ENCODE data around the gene GBGT1.

The GBGT1 gene

DNA sequence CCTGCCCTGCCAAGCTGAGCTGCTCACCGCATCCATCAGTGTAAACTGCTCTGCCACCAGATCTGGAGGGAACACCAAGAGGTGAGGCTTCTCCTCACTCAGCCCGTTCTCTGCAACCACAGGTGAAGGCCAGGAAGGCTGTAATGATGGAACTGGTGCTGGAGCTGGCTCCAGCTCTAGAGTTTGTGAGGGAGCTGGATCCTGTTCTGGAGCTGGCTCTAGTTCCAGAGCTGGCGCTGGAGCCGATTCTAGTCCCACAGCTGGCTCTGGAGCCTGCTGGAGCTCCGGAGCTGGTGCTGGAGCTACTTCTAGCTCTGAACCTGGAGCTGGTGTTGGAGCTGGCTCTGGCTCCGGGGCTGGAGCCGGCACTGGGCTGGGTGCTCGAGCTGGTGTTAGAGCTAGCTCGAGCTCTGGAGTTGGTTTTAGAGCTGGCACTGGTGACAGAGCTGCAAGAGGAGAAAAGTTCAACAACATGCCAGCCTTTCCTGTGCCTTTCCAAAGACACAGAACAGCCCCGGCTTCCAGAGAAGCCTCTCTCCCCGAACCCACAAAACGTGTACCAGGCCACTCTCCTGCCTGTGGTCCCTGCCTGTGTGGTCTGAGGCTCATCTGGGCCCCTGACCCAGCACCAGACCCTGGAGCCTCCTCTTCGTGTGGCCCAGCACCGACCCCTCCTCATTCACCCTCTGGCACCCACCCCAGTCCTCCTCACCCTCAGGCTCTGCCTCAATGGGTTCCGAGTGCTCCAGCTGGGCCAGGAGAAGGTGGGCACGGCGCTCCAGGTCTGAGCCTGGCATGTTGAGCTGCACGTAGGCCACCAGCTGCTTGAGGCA lies 55.5 kb downstream of the GBGT1 start:
- ATAC-seq (ENCODE audit: insufficient read depth, low read depth) (no peak), DNase-seq (no peak)
- Histone ChIP-seq H2AFZ (ENCODE audit: low read depth, low read length) (no peak overlapping the region), H3K27me3 (ENCODE audit: insufficient read depth, low read length, poor library complexity) (no peaks in the 10 kb centered on the region), H4K20me1 (ENCODE audit: insufficient read depth, low read length) (peaks cover 21% of the 10 kb centered on the region), H3K27ac (ENCODE audit: low read length) (no peak overlapping the region), H3K9ac (ENCODE audit: low read depth, low read length) (no peak overlapping the region), H3K9me3 (ENCODE audit: insufficient read depth, low read length, severe bottlenecking) (no peaks in the 10 kb centered on the region), H3K4me2 (ENCODE audit: insufficient read depth, low read length) (no peak overlapping the region), H3K4me1 (ENCODE audit: insufficient read depth, low read length) (no peaks in the 10 kb centered on the region), H3K36me3 (ENCODE audit: insufficient read depth, low read length) (peaks cover 78% of the 10 kb centered on the region), H3K79me2 (ENCODE audit: insufficient read depth, low read length) (peaks cover 4% of the 10 kb centered on the region; the same call in 1 of the 2 replicates), H3K4me3 (ENCODE audit: low read depth in 1 of 2, low read length in 2 of 2) (no peak overlapping the region)
- no peak for TF ChIP-seq EZH2 (IDR thresholded peaks at IDR 0.05; ENCODE audit: borderline replicate concordance, low read depth, low read length, severe bottlenecking)
- TF ChIP-seq, protein P1, sequence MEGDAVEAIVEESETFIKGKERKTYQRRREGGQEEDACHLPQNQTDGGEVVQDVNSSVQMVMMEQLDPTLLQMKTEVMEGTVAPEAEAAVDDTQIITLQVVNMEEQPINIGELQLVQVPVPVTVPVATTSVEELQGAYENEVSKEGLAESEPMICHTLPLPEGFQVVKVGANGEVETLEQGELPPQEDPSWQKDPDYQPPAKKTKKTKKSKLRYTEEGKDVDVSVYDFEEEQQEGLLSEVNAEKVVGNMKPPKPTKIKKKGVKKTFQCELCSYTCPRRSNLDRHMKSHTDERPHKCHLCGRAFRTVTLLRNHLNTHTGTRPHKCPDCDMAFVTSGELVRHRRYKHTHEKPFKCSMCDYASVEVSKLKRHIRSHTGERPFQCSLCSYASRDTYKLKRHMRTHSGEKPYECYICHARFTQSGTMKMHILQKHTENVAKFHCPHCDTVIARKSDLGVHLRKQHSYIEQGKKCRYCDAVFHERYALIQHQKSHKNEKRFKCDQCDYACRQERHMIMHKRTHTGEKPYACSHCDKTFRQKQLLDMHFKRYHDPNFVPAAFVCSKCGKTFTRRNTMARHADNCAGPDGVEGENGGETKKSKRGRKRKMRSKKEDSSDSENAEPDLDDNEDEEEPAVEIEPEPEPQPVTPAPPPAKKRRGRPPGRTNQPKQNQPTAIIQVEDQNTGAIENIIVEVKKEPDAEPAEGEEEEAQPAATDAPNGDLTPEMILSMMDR (IDR thresholded peaks at IDR 0.05; ENCODE audit: borderline replicate concordance, extremely low read depth, low read length, poor library complexity, severe bottlenecking), result no peak

DNA sequence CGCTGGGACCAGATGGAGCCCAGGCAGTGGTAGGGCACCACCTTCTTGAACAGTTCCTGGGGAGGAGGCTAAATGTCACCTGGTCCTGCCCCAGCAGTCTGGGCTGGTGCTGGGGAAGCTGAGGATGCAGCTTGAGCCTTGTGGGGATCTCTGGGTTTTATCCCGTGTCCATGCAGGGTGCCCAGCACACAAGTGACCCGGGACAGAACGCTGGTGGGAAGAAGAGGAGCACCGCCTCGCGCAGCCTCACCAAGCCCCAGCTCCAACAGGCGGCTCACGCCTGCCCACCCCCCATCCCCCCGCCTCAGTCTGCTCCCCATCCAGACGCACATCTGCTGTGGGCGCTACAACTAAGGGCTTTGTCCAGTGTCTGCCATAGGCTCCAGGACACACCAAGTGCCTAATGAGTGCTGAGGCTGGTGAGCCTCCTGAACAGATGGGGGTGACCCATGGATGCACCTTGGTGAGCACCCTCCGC lies 56.4 kb downstream of the GBGT1 start:
- Histone ChIP-seq H2AFZ (ENCODE audit: low read depth, low read length) (no peak overlapping the region), H3K9me3 (ENCODE audit: insufficient read depth, low read length, severe bottlenecking) (no peaks in the 10 kb centered on the region), H3K79me2 (ENCODE audit: insufficient read depth, low read length) (no peaks in the 10 kb centered on the region), H3K4me3 (ENCODE audit: low read depth in 1 of 2, low read length in 2 of 2) (no peak overlapping the region), H3K27ac (ENCODE audit: low read length) (no peak overlapping the region), H3K36me3 (ENCODE audit: insufficient read depth, low read length) (peaks cover 82% of the 10 kb centered on the region), H3K27me3 (ENCODE audit: insufficient read depth, low read length, poor library complexity) (no peaks in the 10 kb centered on the region), H3K9ac (ENCODE audit: low read depth, low read length) (no peak overlapping the region), H3K4me2 (ENCODE audit: insufficient read depth, low read length) (no peak overlapping the region), H3K4me1 (ENCODE audit: insufficient read depth, low read length) (no peaks in the 10 kb centered on the region), H4K20me1 (ENCODE audit: insufficient read depth, low read length) (peaks cover 16% of the 10 kb centered on the region)
- TF ChIP-seq, protein P1 (IDR thresholded peaks at IDR 0.05; ENCODE audit: borderline replicate concordance, extremely low read depth, low read length, poor library complexity, severe bottlenecking), result no peak
- no peak for TF ChIP-seq EZH2 (IDR thresholded peaks at IDR 0.05; ENCODE audit: borderline replicate concordance, low read depth, low read length, severe bottlenecking)
- no peak for DNase-seq
- no peak for ATAC-seq (ENCODE audit: insufficient read depth, low read depth)

DNA sequence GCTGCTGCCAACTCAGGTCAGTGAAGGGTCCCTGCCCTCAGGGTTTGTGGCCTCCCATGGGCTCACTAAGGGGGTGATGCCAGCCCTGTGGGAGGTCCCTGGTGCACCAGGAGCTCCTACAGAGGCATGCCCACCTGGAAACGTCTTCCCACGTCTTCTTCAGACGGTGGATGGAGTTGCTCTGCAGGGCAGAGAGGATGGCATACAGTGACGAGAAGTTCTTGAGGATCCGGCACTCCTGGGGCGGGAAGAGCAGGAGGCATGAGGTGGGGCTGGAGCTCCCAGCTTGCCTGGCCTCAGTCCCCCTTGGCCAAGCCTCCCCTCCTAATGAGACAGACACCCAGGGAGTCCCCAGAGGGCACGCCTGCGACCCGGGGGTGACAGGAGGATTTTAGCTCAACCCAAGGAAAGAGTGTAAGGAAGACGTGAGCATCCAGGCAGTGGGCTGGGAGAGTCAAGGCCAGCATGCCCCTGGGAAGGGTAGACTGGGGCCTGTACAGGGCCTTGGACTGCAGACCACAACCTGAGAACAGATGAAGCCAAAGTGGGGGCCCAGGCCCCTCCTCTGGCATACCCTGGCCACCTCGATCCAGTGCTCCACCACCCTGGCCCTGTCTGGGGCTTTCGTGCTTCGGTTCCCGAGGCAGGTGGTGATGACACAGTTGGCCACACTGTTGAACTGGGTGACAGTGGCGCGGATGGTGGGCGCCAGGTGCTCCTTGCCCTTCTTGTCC lies 57.0 kb downstream of the GBGT1 start:
- ATAC-seq (ENCODE audit: insufficient read depth, low read depth), result no peak
- H3K27me3 ChIP-seq (ENCODE audit: insufficient read depth, low read length, poor library complexity), result no peaks in the 10 kb centered on the region
- H3K4me2 ChIP-seq (ENCODE audit: insufficient read depth, low read length), result no peak overlapping the region
- peaks cover 11% of the 10 kb centered on the region; the same call in 1 of the 2 replicates for H4K20me1 ChIP-seq (ENCODE audit: insufficient read depth, low read length)
- H3K4me3 ChIP-seq (ENCODE audit: low read depth in 1 of 2, low read length in 2 of 2), result no peak overlapping the region
- H3K79me2 ChIP-seq (ENCODE audit: insufficient read depth, low read length), result no peaks in the 10 kb centered on the region
- no peak overlapping the region for H3K9ac ChIP-seq (ENCODE audit: low read depth, low read length)
- H3K4me1 ChIP-seq (ENCODE audit: insufficient read depth, low read length), result no peaks in the 10 kb centered on the region
- no peak overlapping the region for H3K27ac ChIP-seq (ENCODE audit: low read length)
- H2AFZ ChIP-seq (ENCODE audit: low read depth, low read length), result no peak overlapping the region
- no peaks in the 10 kb centered on the region for H3K9me3 ChIP-seq (ENCODE audit: insufficient read depth, low read length, severe bottlenecking)
- TF ChIP-seq, protein P1 (IDR thresholded peaks at IDR 0.05; ENCODE audit: borderline replicate concordance, extremely low read depth, low read length, poor library complexity, severe bottlenecking), result no peak
- no peak for TF ChIP-seq EZH2 (IDR thresholded peaks at IDR 0.05; ENCODE audit: borderline replicate concordance, low read depth, low read length, severe bottlenecking)
- no peak for DNase-seq
- peaks cover 84% of the 10 kb centered on the region for H3K36me3 ChIP-seq (ENCODE audit: insufficient read depth, low read length)

Measured in DND-41 (cell line).